Activated CD4-positive, alpha-beta T cell treated with anti-CD3 and anti-CD28 coated beads for 48 hours (primary cell): Measurements from ENCODE around the gene KCNH1.

Experiments
- DNase-seq: peaks from one replicate; pipeline ENCODE4 v3.0.0-alpha.2; 2020

KCNH1 gene

GRCh38 chr1:210857146-210857663, 276.7 kb downstream of the KCNH1 start:
- DNase-seq, result no peak

- DNase-seq, result no peak
Measured at GRCh38 chr1:210855440-210855839, 278.5 kb downstream of the KCNH1 start.

- DNase-seq, result no peak
Measured at GRCh38 chr1:210853276-210853675, 280.7 kb downstream of the KCNH1 start.

GRCh38 chr1:210850556-210850955, 283.4 kb downstream of the KCNH1 start:
- DNase-seq, result no peak

GRCh38 chr1:210848474-210848873, 285.5 kb downstream of the KCNH1 start:
- DNase-seq, result no peak

- DNase-seq, result no peak
Measured at GRCh38 chr1:210841926-210842625, 291.9 kb downstream of the KCNH1 start.

- DNase-seq, result no peak
Measured at GRCh38 chr1:210830034-210831028, 303.6 kb downstream of the KCNH1 start.

- DNase-seq, result no peak
Measured at GRCh38 chr1:210828996-210829596, 304.9 kb downstream of the KCNH1 start.

GRCh38 chr1:210827481-210827880, 306.5 kb downstream of the KCNH1 start:
- DNase-seq, result no peak

- no peak for DNase-seq
Measured at GRCh38 chr1:210826686-210827085, 307.3 kb downstream of the KCNH1 start.

GRCh38 chr1:210822932-210823331, 311.0 kb downstream of the KCNH1 start:
- no peak for DNase-seq

GRCh38 chr1:210822241-210822640, 311.7 kb downstream of the KCNH1 start:
- DNase-seq, result no peak

GRCh38 chr1:210821615-210822014, 312.3 kb downstream of the KCNH1 start:
- DNase-seq, result no peak

- no peak for DNase-seq
Measured at GRCh38 chr1:210819266-210819665, 314.7 kb downstream of the KCNH1 start.

GRCh38 chr1:210817385-210818275, 316.3 kb downstream of the KCNH1 start:
- DNase-seq, result no peak

- DNase-seq, result no peak
Measured at GRCh38 chr1:210815641-210816550, 318.1 kb downstream of the KCNH1 start.

- DNase-seq, result no peak
Measured at GRCh38 chr1:210814382-210815123, 319.4 kb downstream of the KCNH1 start.

- no peak for DNase-seq
Measured at GRCh38 chr1:210801501-210801900, 332.4 kb downstream of the KCNH1 start.

- no peak for DNase-seq
Measured at GRCh38 chr1:210800756-210801155, 333.2 kb downstream of the KCNH1 start.

GRCh38 chr1:210800301-210800700, 333.6 kb downstream of the KCNH1 start:
- DNase-seq, result no peak
